Measurements from ENCODE around the gene MRPL54. TPM values are rescaled to one million over a fixed set of nuclear protein-coding genes. Genes with fewer than 3 reads are reported as not detected.

MRPL54 gene
- total and polyA plus RNA-seq, 9 donors = 14.5 to 113 (median 64.4) TPM

- H3K4me3 ChIP-seq = no peak overlapping the region
- H3K27me3 ChIP-seq = no peaks in the 10 kb centered on the region
Measured at GRCh38 chr19:3804429-3804828, 41.9 kb downstream of the MRPL54 start.

GRCh38 chr19:3805859-3806258 is 43.4 kb downstream of the MRPL54 start:
- 84 to 88% (median 86%) methylated on average over 25 to 29 of the region's 29 CpGs for WGBS, 3 donors
- Histone ChIP-seq H3K4me3 (no peak overlapping the region), H3K27me3 (no peaks in the 10 kb centered on the region), H3K4me1 (ENCODE audit: insufficient read depth) (peaks cover 1% of the 10 kb centered on the region), H3K36me3 (no peaks in the 10 kb centered on the region), H3K9me3 (no peaks in the 10 kb centered on the region), H3K27ac (no peak overlapping the region)
- no peak for TF ChIP-seq CTCF (IDR thresholded peaks at IDR 0.05)
- no peak for TF ChIP-seq EP300 (IDR thresholded peaks at IDR 0.05)
- TF ChIP-seq POLR2A (IDR thresholded peaks at IDR 0.05) = no peak
- DNase-seq = no peak
- intact Hi-C loops (cut with DNase I) = no loop called here

More at GRCh38 chr19:3804429-3804828, 41.9 kb downstream of the MRPL54 start:
- TF ChIP-seq POLR2A (IDR thresholded peaks at IDR 0.05) (no peak), CTCF (IDR thresholded peaks at IDR 0.05) (no peak), EP300 (IDR thresholded peaks at IDR 0.05) (no peak)
- H3K27ac ChIP-seq = no peak overlapping the region
- peaks cover 1% of the 10 kb centered on the region for H3K4me1 ChIP-seq (ENCODE audit: insufficient read depth)
- DNase-seq = no peak
- 32 to 53% (median 41%) methylated on average over 9 to 13 of the region's 13 CpGs for WGBS, 3 donors
- no peaks in the 10 kb centered on the region for H3K9me3 ChIP-seq
- no peaks in the 10 kb centered on the region for H3K36me3 ChIP-seq
- intact Hi-C loops (cut with DNase I) = no loop called here

GRCh38 chr19:3807131-3807480 is 44.6 kb downstream of the MRPL54 start:
- no peaks in the 10 kb centered on the region for H3K27me3 ChIP-seq
- intact Hi-C loops (cut with DNase I) = no loop called here
- no peaks in the 10 kb centered on the region for H3K4me1 ChIP-seq (ENCODE audit: insufficient read depth)
- no peak overlapping the region for H3K27ac ChIP-seq
- TF ChIP-seq CTCF (IDR thresholded peaks at IDR 0.05) (no peak), POLR2A (IDR thresholded peaks at IDR 0.05) (no peak), EP300 (IDR thresholded peaks at IDR 0.05) (no peak)
- H3K36me3 ChIP-seq = no peaks in the 10 kb centered on the region
- H3K9me3 ChIP-seq = no peaks in the 10 kb centered on the region
- no peak for DNase-seq
- H3K4me3 ChIP-seq = no peak overlapping the region
- 60 to 77% (median 73%) methylated on average over 19 of the region's 19 CpGs for WGBS, 3 donors

GRCh38 chr19:3807574-3808354 is 45.3 kb downstream of the MRPL54 start:
- intact Hi-C loops (cut with DNase I) = no loop called here

More at GRCh38 chr19:3807574-3808354, 45.3 kb downstream of the MRPL54 start:
- no peak for DNase-seq
- TF ChIP-seq CTCF (IDR thresholded peaks at IDR 0.05) (no peak), EP300 (IDR thresholded peaks at IDR 0.05) (no peak), POLR2A (IDR thresholded peaks at IDR 0.05) (no peak)
- Histone ChIP-seq H3K27me3 (no peaks in the 10 kb centered on the region), H3K4me3 (no peak overlapping the region), H3K4me1 (ENCODE audit: insufficient read depth) (no peaks in the 10 kb centered on the region), H3K9me3 (no peaks in the 10 kb centered on the region), H3K27ac (no peak overlapping the region), H3K36me3 (no peaks in the 10 kb centered on the region)
- WGBS, 3 donors = 91 to 96% (median 91%) methylated on average over 35 of the region's 35 CpGs

All from ovary (tissue), 9 donors.